ENCODE measurements around the gene CDH23.

DNA sequence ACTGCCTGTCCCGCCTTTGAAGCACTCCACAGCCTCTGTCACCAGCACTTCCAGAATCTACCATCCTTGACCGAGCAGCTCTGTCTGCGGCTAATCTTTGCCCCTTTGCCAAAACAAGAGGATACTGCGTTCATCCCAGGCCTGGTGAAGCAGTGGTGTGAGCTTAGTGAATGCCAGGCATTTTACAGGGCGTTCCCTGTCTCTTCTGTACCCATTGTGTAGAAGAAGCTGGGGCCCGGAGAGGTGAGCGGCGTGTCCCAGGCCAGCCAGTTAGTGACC lies 261.7 kb downstream of the CDH23 start:
- no peak for TF ChIP-seq POLR2A (IDR thresholded peaks at IDR 0.05; ENCODE audit: low read length)
- TF ChIP-seq GATA1 (IDR thresholded peaks at IDR 0.05; ENCODE audit: low read depth, low read length) = no peak

All from erythroblast (primary cell).